LoVo (cell line): Measurements from ENCODE around the gene TIAM2.

Source experiments
- DNase-seq: peaks from one replicate; pipeline ENCODE4 v3.0.0-alpha.2; 2016; ENCODE audit warnings: low spot score

The TIAM2 gene

GRCh38 chr6:155297669-155298068, 302.6 kb downstream of the TIAM2 start:
- no peak for DNase-seq

- no peak for DNase-seq
These were observed 306.8 kb downstream of the TIAM2 start for GRCh38 chr6:155301867-155302266.

- DNase-seq, result no peak
These were observed 308.3 kb downstream of the TIAM2 start for GRCh38 chr6:155303361-155303870.

GRCh38 chr6:155306958-155307357, 311.8 kb downstream of the TIAM2 start:
- no peak for DNase-seq
